ENCODE results near the gene TSPAN1.

Gene TSPAN1

GRCh38 chr1:46187106-46187869 is 12.4 kb downstream of the TSPAN1 start:
- no peak for DNase-seq (ENCODE audit: low read depth)

GRCh38 chr1:46188295-46189030 is 13.6 kb downstream of the TSPAN1 start:
- no peak for DNase-seq (ENCODE audit: low read depth)

- DNase-seq (ENCODE audit: low read depth): no peak
These were observed 15.7 kb downstream of the TSPAN1 start for GRCh38 chr1:46190539-46190938.

GRCh38 chr1:46191033-46191701 is 16.3 kb downstream of the TSPAN1 start:
- DNase-seq (ENCODE audit: low read depth): no peak

- DNase-seq (ENCODE audit: low read depth): no peak
These were observed 17.3 kb downstream of the TSPAN1 start for GRCh38 chr1:46192171-46192570.

- no peak for DNase-seq (ENCODE audit: low read depth)
These were observed 18.4 kb downstream of the TSPAN1 start for GRCh38 chr1:46193285-46193684.

GRCh38 chr1:46193984-46194570 is 19.2 kb downstream of the TSPAN1 start:
- no peak for DNase-seq (ENCODE audit: low read depth)

GRCh38 chr1:46194641-46195193 is 19.8 kb downstream of the TSPAN1 start:
- DNase-seq (ENCODE audit: low read depth): no peak

- no peak for DNase-seq (ENCODE audit: low read depth)
These were observed 21.7 kb downstream of the TSPAN1 start for GRCh38 chr1:46196609-46197008.

GRCh38 chr1:46197560-46197963 is 22.7 kb downstream of the TSPAN1 start:
- DNase-seq (ENCODE audit: low read depth): no peak

- peak; percentile 31 for DNase-seq (ENCODE audit: low read depth)
These were observed 23.3 kb downstream of the TSPAN1 start, which contains the start of gene POMGNT1 for GRCh38 chr1:46197964-46198811. Gene POMGNT1, minus strand, starts transcription at chr1:46198434. Its CDS starts 613 bp downstream, at chr1:46197821.

GRCh38 chr1:46199233-46199749 is 24.4 kb downstream of the TSPAN1 start:
- no peak for DNase-seq (ENCODE audit: low read depth)

- no peak for DNase-seq (ENCODE audit: low read depth)
These were observed 29.0 kb downstream of the TSPAN1 start for GRCh38 chr1:46203738-46204405.

- DNase-seq (ENCODE audit: low read depth): no peak
These were observed 29.5 kb downstream of the TSPAN1 start for GRCh38 chr1:46204406-46204742.

- DNase-seq (ENCODE audit: low read depth): no peak
These were observed 30.3 kb downstream of the TSPAN1 start for GRCh38 chr1:46205141-46205540.

GRCh38 chr1:46205791-46206190 is 30.9 kb downstream of the TSPAN1 start:
- DNase-seq (ENCODE audit: low read depth): no peak

GRCh38 chr1:46206399-46206798 is 31.5 kb downstream of the TSPAN1 start:
- no peak for DNase-seq (ENCODE audit: low read depth)

- DNase-seq (ENCODE audit: low read depth): no peak
These were observed 35.7 kb downstream of the TSPAN1 start for GRCh38 chr1:46210561-46210960.

GRCh38 chr1:46211051-46211450 is 36.2 kb downstream of the TSPAN1 start:
- DNase-seq (ENCODE audit: low read depth): no peak

GRCh38 chr1:46215504-46215903 is 40.6 kb downstream of the TSPAN1 start:
- no peak for DNase-seq (ENCODE audit: low read depth)
